ENCODE data around the gene CDK12.

The CDK12 gene

DNA sequence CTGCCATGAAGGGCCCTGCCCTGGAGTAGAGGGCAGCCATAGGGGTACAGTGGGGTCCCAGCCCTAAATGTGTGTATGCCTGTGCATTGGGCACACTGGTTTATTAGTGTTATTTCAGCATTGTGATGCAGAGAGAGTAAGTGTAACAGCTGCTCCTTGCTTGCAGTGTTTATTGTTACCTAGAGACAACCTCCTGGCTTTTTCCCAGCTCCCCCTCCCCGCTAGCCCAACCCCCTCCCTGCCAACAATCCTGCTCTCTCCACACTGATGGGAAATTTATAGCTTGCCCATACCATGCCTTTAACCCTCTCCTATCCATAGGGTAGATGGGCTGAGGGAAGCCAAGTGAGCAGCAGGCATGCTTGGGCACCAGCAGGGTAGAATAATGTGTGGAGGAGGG, 95.1 kb downstream of the CDK12 start:
- no peak for DNase-seq
- Histone ChIP-seq H3K27me3 (replicated peaks; ENCODE audit: control insufficient read depth, insufficient read depth, low read length, poor library complexity, severe bottlenecking) (no peaks in the 10 kb centered on the region), H3K9me3 (ENCODE audit: control insufficient read depth, low read length) (no peaks in the 10 kb centered on the region), H3K36me3 (ENCODE audit: control insufficient read depth, insufficient read depth, low read length) (peaks cover 38% of the 10 kb centered on the region), H3K4me3 (ENCODE audit: insufficient read depth, low read depth, low read length, poor library complexity, severe bottlenecking) (no peak overlapping the region), H3K4me1 (ENCODE audit: control insufficient read depth, insufficient read depth, low read length, poor library complexity, severe bottlenecking) (no peaks in the 10 kb centered on the region), H3K27ac (ENCODE audit: insufficient read depth, low read length, poor library complexity, severe bottlenecking) (no peak overlapping the region)

DNA sequence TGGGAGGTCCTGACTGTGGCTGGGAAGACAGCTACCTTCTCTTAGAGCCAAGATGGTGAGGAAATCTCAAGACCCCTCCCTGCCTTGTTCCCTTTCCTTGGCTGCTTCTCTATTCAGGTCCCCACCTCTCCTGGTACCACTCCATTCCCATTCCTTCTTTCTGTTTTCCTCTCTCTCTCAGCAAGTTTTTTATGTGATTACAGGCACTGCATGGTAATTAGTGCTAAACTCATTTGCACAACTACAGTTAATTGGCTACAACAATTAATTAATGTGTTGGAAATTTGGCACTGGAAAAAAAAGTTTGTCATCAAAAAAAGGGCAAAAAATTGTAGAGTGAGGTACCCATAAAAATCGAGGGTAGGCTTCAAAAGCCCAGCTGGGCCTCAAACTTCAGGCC, 101.1 kb downstream of the CDK12 start:
- no peak for DNase-seq
- Histone ChIP-seq H3K36me3 (ENCODE audit: control insufficient read depth, insufficient read depth, low read length) (peaks cover 35% of the 10 kb centered on the region), H3K27me3 (replicated peaks; ENCODE audit: control insufficient read depth, insufficient read depth, low read length, poor library complexity, severe bottlenecking) (no peaks in the 10 kb centered on the region), H3K4me3 (ENCODE audit: insufficient read depth, low read depth, low read length, poor library complexity, severe bottlenecking) (no peak overlapping the region), H3K9me3 (ENCODE audit: control insufficient read depth, low read length) (no peaks in the 10 kb centered on the region), H3K4me1 (ENCODE audit: control insufficient read depth, insufficient read depth, low read length, poor library complexity, severe bottlenecking) (no peaks in the 10 kb centered on the region), H3K27ac (ENCODE audit: insufficient read depth, low read length, poor library complexity, severe bottlenecking) (no peak overlapping the region)

DNA sequence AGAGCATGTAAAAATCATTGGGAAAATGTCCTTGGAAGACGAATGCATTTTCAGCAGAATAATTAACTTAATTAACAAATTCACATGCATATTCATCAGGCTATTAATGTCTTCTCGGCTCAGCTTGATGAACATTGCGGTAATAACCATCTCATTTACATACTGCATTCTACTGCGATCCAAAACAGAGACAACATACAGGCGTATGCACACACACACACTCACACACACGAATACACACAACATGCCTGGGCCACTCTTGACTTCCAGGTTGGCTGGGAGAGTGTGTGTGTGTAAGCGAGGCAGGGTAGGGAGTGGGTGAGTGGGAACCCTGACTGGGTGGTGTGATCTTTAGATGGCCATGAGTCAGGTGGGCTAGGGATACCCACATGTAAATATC, 101.7 kb downstream of the CDK12 start:
- DNase-seq = no peak
- H3K36me3 ChIP-seq (ENCODE audit: control insufficient read depth, insufficient read depth, low read length) = peaks cover 36% of the 10 kb centered on the region

DNA sequence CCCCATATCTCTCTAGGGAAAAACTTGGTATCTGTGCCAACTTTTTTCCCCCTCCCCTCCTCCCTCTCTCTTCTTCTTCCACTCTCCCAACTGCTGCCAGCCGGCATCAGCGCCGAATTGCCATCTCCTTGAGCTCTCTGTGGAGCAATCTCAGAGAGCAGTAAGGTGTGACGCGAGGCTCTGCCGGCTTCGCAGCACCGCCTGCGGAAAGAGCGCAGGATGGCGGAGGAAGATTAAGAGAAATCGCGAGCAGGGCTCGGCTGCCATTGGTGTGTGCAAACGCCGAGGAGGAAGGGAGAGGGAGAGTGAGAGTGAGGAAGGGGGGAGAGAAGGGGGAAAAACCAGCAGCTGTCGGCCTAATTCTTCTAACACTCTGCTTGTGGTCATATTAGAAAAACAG, 102.2 kb downstream of the CDK12 start:
- Histone ChIP-seq H3K4me3 (ENCODE audit: insufficient read depth, low read depth, low read length, poor library complexity, severe bottlenecking) (no peak overlapping the region), H3K27ac (ENCODE audit: insufficient read depth, low read length, poor library complexity, severe bottlenecking) (no peak overlapping the region), H3K27me3 (replicated peaks; ENCODE audit: control insufficient read depth, insufficient read depth, low read length, poor library complexity, severe bottlenecking) (no peaks in the 10 kb centered on the region), H3K36me3 (ENCODE audit: control insufficient read depth, insufficient read depth, low read length) (peaks cover 33% of the 10 kb centered on the region), H3K4me1 (ENCODE audit: control insufficient read depth, insufficient read depth, low read length, poor library complexity, severe bottlenecking) (no peaks in the 10 kb centered on the region), H3K9me3 (ENCODE audit: control insufficient read depth, low read length) (no peaks in the 10 kb centered on the region)
- DNase-seq = no peak

More for the DNA sequence above, 101.7 kb downstream of the CDK12 start:
- no peaks in the 10 kb centered on the region for H3K27me3 ChIP-seq (replicated peaks; ENCODE audit: control insufficient read depth, insufficient read depth, low read length, poor library complexity, severe bottlenecking)
- no peak overlapping the region for H3K4me3 ChIP-seq (ENCODE audit: insufficient read depth, low read depth, low read length, poor library complexity, severe bottlenecking)
- H3K9me3 ChIP-seq (ENCODE audit: control insufficient read depth, low read length) = no peaks in the 10 kb centered on the region
- no peak overlapping the region for H3K27ac ChIP-seq (ENCODE audit: insufficient read depth, low read length, poor library complexity, severe bottlenecking)
- no peaks in the 10 kb centered on the region for H3K4me1 ChIP-seq (ENCODE audit: control insufficient read depth, insufficient read depth, low read length, poor library complexity, severe bottlenecking)

DNA sequence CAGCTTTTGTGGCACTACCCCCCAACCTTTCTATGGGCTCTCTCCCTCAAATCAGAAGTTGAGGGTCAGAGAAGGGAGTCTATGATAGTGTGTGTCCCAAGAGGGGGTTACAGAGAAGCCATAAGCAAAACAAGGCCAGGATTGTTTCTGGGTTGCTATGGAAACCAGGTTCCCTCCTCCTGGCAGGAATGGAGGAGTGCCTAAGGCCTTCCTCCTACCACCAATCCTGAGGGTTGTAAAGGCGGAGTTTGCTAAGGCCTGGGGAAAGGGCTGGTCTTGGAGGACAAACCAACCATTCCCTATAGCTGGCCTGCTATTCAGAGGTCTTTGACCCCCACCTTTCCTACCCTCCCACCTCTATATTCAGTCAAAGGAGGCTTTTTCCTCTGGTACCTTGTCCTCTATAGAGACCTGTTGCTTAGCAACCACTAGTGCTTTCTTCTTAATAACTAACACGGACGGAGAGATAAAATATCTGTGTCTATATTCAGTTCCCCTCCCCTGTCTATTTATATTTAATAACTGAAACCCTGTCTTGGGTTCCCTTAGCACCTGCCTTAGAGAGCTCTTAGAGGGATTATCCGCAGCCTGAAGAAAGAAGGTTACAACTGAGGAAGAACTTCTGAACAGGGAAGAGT, 103.0 kb downstream of the CDK12 start:
- H3K36me3 ChIP-seq (ENCODE audit: control insufficient read depth, insufficient read depth, low read length) = peaks cover 42% of the 10 kb centered on the region
- no peak for DNase-seq
- H3K27me3 ChIP-seq (replicated peaks; ENCODE audit: control insufficient read depth, insufficient read depth, low read length, poor library complexity, severe bottlenecking) = no peaks in the 10 kb centered on the region
- H3K4me1 ChIP-seq (ENCODE audit: control insufficient read depth, insufficient read depth, low read length, poor library complexity, severe bottlenecking) = no peaks in the 10 kb centered on the region
- H3K27ac ChIP-seq (ENCODE audit: insufficient read depth, low read length, poor library complexity, severe bottlenecking) = no peak overlapping the region
- no peak overlapping the region for H3K4me3 ChIP-seq (ENCODE audit: insufficient read depth, low read depth, low read length, poor library complexity, severe bottlenecking)
- H3K9me3 ChIP-seq (ENCODE audit: control insufficient read depth, low read length) = no peaks in the 10 kb centered on the region

DNA sequence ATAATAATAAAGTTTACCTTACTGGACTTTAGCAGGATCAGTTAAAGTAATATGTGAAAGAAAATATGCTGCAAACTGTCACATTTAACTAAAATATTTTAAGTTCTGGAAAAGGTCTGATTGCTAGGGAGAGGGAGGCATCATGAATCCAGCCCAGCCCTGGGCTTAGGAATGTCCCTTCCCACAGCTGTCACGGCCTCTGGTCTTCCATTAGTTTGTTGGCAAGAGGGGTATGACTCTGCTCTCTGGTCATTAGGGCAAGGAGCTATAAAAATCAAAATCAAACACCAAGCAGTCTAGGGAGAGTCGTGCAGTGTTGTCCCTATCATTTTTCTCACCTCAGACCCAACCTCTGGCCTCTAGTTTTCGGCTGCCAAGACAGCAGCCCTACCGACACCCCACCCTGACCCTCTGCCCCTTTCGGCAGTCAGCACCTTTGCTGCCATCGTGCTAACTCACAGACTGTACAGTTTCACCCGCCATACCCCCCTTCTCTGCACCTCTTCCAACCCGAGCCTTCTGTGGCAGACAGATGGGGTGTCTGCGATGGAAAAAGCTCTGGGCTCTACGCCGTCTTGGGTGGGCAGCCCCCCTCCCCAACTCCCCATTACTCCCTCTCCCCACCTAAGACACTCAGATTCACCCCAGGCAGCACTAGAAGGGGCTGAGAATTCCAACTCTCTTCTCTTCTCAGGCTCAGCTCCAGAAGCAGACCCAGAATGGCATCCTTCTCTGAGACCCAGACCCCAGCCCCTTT, 105.0 kb downstream of the CDK12 start:
- Histone ChIP-seq H3K4me1 (ENCODE audit: control insufficient read depth, insufficient read depth, low read length, poor library complexity, severe bottlenecking) (no peaks in the 10 kb centered on the region), H3K36me3 (ENCODE audit: control insufficient read depth, insufficient read depth, low read length) (peaks cover 49% of the 10 kb centered on the region), H3K27me3 (replicated peaks; ENCODE audit: control insufficient read depth, insufficient read depth, low read length, poor library complexity, severe bottlenecking) (no peaks in the 10 kb centered on the region), H3K9me3 (ENCODE audit: control insufficient read depth, low read length) (peaks cover 6% of the 10 kb centered on the region), H3K4me3 (ENCODE audit: insufficient read depth, low read depth, low read length, poor library complexity, severe bottlenecking) (no peak overlapping the region), H3K27ac (ENCODE audit: insufficient read depth, low read length, poor library complexity, severe bottlenecking) (no peak overlapping the region)
- no peak for DNase-seq

DNA sequence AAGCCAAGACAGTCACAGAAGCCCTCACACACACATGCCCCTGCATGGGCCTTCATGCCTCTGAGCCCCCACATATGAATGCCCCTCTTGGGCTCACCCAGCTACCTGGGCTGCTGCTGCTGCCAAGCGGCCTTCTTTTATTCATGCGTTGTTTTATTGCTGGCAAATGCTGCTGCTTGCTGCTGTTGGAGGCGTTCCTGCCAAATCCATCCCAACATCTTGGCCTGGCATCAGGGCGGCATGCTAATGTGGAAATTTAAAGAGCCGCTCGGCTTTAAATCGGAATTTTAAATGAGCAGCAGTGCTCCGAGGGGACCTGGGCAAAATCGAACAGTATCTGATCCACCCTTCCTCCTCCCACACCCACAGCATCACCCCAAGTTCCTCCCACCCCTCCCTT, 107.4 kb downstream of the CDK12 start:
- H3K4me3 ChIP-seq (ENCODE audit: insufficient read depth, low read depth, low read length, poor library complexity, severe bottlenecking) = no peak overlapping the region
- no peak overlapping the region for H3K27ac ChIP-seq (ENCODE audit: insufficient read depth, low read length, poor library complexity, severe bottlenecking)
- peaks cover 46% of the 10 kb centered on the region for H3K36me3 ChIP-seq (ENCODE audit: control insufficient read depth, insufficient read depth, low read length)
- no peaks in the 10 kb centered on the region for H3K27me3 ChIP-seq (replicated peaks; ENCODE audit: control insufficient read depth, insufficient read depth, low read length, poor library complexity, severe bottlenecking)
- DNase-seq = no peak
- peaks cover 5% of the 10 kb centered on the region for H3K4me1 ChIP-seq (ENCODE audit: control insufficient read depth, insufficient read depth, low read length, poor library complexity, severe bottlenecking)
- H3K9me3 ChIP-seq (ENCODE audit: control insufficient read depth, low read length) = peaks cover 7% of the 10 kb centered on the region

DNA sequence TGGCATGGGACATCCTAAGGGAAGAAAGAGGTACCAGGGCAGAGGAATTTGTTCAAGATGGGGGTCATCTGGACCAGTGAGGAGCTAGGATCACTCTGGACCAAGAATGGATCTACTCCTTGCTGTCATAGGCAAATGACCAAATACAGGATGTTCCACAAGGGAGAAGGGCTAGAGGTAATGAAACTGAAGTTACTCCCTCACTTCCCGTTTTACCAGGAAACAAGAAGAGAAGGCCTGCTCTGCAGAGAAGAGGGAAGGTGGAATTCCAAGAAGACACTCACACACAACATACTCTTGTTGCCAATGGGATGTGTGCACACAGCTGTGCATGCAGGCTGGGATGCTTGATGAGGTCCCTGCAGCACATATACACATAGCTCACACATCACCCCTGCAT, 107.8 kb downstream of the CDK12 start:
- H3K36me3 ChIP-seq (ENCODE audit: control insufficient read depth, insufficient read depth, low read length) = peaks cover 43% of the 10 kb centered on the region
- H3K27me3 ChIP-seq (replicated peaks; ENCODE audit: control insufficient read depth, insufficient read depth, low read length, poor library complexity, severe bottlenecking) = no peaks in the 10 kb centered on the region
- no peak for DNase-seq
- peaks cover 7% of the 10 kb centered on the region for H3K9me3 ChIP-seq (ENCODE audit: control insufficient read depth, low read length)
- H3K4me1 ChIP-seq (ENCODE audit: control insufficient read depth, insufficient read depth, low read length, poor library complexity, severe bottlenecking) = peaks cover 5% of the 10 kb centered on the region
- H3K4me3 ChIP-seq (ENCODE audit: insufficient read depth, low read depth, low read length, poor library complexity, severe bottlenecking) = no peak overlapping the region
- no peak overlapping the region for H3K27ac ChIP-seq (ENCODE audit: insufficient read depth, low read length, poor library complexity, severe bottlenecking)

DNA sequence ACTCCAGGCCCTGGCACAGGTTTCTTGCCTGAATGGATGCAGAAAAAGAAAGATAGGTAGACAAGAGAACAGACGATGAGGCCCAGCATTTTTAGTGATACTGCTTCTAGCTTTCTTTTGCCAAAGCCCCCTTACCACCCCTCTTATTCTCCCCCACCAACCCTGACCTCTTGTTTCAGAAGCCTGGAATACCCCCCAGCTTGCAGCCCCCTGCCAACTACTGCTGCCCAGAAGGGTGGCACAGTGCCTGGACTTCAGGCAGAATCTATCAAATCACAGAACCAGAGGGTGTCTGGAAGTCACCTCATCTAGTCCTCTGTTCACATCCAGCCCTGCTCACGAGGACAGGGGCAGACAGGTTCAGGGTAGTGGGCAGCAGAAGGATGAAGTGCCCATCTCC, 110.8 kb downstream of the CDK12 start:
- H3K9me3 ChIP-seq (ENCODE audit: control insufficient read depth, low read length) = peaks cover 7% of the 10 kb centered on the region
- H3K27me3 ChIP-seq (replicated peaks; ENCODE audit: control insufficient read depth, insufficient read depth, low read length, poor library complexity, severe bottlenecking) = no peaks in the 10 kb centered on the region
- peaks cover 5% of the 10 kb centered on the region for H3K4me1 ChIP-seq (ENCODE audit: control insufficient read depth, insufficient read depth, low read length, poor library complexity, severe bottlenecking)
- H3K36me3 ChIP-seq (ENCODE audit: control insufficient read depth, insufficient read depth, low read length) = peaks cover 28% of the 10 kb centered on the region
- no peak for DNase-seq
- H3K27ac ChIP-seq (ENCODE audit: insufficient read depth, low read length, poor library complexity, severe bottlenecking) = no peak overlapping the region
- H3K4me3 ChIP-seq (ENCODE audit: insufficient read depth, low read depth, low read length, poor library complexity, severe bottlenecking) = no peak overlapping the region

DNA sequence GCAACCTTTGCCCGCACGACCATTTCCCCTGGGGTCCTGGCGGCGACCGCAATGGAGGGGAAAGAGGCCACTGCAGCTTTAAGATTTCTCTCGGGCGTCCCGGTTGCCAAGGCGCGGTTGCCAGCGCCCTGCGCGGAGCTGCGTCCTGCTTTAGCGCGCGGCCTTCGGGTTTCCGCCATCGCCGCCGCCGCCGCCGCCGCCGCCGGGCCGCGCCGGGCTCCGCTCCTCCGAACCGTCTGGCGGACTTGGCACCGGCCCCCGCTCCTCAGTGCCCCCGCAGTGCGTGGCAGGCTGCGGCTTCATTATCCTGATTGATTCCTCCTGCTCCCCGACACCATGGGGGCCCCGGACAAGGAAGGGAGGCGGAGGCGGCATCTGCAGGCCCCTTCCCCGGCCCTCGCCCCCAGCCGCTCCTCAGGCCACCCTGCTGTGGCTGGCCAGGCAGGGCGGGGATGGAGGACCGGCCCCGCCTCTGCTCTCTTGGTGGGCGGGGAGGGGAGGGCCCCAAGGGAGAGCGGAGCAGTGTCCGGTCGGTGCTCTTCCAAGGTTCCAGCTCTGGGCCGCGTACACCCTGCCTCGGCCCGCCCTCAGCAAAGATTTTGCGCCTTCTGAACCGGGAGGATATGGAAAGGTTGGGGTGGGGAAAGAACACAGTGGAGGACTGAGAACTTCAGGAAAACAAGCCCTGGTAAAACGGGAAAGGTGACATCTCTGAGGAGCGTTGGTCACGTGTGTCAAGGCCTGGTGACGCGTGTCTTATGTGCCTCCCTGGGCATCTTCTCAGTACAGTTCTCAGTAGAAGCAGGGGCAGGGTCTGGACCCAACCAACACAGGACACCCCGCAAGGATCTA, 112.4 kb downstream of the CDK12 start:
- Histone ChIP-seq H3K4me3 (ENCODE audit: insufficient read depth, low read depth, low read length, poor library complexity, severe bottlenecking) (peak overlapping the region; percentile 37), H3K27ac (ENCODE audit: insufficient read depth, low read length, poor library complexity, severe bottlenecking) (no peak overlapping the region), H3K4me1 (ENCODE audit: control insufficient read depth, insufficient read depth, low read length, poor library complexity, severe bottlenecking) (peaks cover 5% of the 10 kb centered on the region), H3K36me3 (ENCODE audit: control insufficient read depth, insufficient read depth, low read length) (peaks cover 17% of the 10 kb centered on the region), H3K27me3 (replicated peaks; ENCODE audit: control insufficient read depth, insufficient read depth, low read length, poor library complexity, severe bottlenecking) (no peaks in the 10 kb centered on the region), H3K9me3 (ENCODE audit: control insufficient read depth, low read length) (peaks cover 7% of the 10 kb centered on the region)
- DNase-seq = no peak
